T-helper 2 cell treated with Interferon-gamma antibody and Interleukin-4, amounts not matched to agents 100 ng/mL and 5 ng/mL, for 36 hours (primary cell): ENCODE results near the gene CDR2. TPM values are rescaled to one million over a fixed set of nuclear protein-coding genes. Genes with fewer than 3 reads are reported as not detected.
"Not testable (repeated sequence)": the region's sequence is repeated elsewhere in the genome, so short reads cannot be mapped to it uniquely, and the experiment has no call there.

Source experiments
- intact Hi-C: fragments of 100-400 bp; cut with micrococcal nuclease; formaldehyde crosslinking; loops from one replicate; pipeline ENCODE4 v1.15.1; 2023
- total RNA-seq: library from RNA; stranded (reverse); gene quantifications from 2 replicates; pipeline ENCODE4 v1.2.3, GENCODE V29; 2022

Gene CDR2
- total RNA-seq, 1 donor from 2014 or later = 45.9 TPM

DNA sequence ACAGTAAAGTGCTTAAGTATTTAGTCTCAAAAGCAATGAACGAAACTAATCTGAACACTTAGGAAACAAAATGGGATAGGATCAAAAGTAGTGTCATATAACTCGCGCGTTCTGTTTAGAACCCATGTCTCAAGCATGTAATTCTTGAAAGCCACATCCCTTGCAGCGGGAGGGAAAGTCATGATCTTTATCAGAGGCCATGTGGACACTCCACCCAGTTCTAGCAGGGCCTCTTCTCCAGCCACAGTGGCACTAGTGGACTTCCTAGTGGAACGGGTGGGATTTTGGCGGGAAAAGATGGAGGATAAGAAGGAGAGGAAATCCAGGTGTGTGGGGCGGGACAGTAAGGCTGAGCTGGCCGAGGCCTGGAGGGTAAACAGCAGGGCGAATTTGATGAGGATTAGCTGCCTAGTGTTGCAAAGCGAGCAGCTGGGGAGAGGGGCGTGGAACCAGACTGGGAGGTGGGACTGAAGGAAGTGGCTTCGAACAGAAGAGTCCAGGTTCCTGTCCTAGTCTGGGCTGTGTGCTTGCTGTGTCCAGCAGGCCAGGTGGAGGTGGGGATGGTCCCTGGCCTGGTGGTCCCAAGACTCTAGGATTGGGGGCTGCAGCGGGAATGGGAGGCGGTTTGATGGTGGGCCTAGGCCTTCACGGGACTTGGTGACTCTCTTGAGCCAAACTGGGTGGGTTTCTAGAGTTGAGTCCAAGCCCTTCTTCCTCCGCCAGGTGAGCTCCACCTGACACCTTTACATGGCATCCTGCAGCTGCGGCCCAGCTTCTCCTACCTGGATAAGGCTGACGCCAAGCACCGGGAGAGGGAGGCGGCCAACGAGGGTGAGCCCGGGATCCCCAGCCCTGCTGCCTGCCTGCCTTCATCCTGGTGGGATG, 61.3 kb downstream of the CDR2 start:
- intact Hi-C loops = loop anchor here (10.0 kb wide), 1 partner anchor 1138 kb away; no protein-coding TSS in a partner anchor

GRCh38 chr16:22311520-22311919, 62.9 kb downstream of the CDR2 start:
- intact Hi-C loops = loop anchor here (10.0 kb wide), 1 partner anchor 1137 kb away; no protein-coding TSS in a partner anchor

DNA sequence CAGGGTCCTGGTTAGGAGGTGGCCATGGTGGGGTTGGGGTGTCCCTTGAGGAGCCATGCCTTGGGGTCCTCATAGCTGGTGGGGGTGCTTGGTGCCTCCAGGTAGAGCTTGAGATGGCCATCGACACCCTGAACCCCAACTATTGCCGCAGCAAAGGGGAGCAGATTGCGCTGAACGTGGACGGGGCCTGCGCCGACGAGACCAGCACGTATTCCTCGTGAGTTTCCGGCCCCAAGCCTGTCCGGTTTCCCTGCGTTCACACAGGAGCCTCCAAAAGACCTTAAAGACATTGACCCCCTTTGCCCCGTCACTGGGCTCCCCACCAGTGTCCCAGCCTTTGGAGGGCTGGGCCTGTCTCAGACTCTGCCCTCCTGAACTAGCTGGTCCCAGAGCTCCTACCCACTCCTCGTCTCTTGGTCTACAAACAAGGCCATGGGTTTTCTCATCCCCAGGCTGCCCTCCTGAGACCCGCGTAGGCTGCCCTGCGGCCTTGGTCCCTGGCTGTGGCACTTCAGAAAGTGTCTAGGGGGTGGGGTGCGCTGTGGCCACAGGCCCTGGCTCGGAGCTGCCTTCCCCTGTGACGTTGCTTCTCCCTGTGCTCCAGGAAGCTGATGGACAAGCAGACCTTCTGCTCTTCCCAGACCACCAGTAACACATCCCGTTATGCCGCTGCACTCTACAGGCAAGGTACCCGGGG, 65.4 kb downstream of the CDR2 start:
- intact Hi-C loops = no loop called here

DNA sequence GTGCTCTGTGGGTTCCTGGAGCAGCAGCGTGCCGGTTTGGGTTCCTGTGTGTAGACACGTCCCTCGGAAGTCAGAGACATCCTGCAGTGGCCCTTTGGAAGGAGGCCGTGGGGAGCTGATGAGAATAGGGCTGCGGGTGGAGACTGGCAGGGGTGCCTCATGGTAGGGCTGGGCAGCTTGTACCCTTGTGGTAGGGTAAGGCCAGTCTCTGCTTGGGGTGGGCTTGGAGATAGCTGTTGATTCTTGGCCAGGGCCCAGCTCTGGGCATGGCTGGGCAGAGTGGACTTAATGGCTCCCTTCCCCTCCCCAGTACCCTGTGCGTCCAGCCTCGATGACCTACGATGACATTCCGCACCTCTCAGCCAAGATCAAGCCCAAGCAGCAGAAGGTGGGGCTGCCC, 66.6 kb downstream of the CDR2 start:
- intact Hi-C loops = no loop called here

GRCh38 chr16:22306788-22307187, 67.6 kb downstream of the CDR2 start:
- intact Hi-C loops = no loop called here

DNA sequence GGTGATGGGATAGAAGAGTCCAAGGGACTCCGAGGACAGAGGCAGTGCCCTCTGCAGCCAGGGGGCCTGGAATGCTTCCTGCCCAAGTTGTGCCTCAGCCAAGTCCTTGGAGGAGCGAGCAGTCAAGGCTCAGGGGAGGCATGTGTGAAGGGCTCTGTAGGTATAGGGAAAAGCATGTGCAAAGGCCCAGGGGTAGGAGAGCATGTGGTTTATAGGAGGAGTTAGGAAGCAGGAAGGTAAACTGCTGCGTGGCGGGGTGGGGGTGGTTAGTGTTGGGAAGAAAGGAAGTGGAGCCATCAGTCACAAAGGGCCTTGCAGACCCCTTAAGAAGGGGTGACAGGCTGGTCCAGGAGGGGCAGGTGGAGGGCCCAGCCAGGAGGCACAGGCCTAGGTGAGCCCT, 70.0 kb downstream of the CDR2 start:
- intact Hi-C loops = no loop called here

GRCh38 chr16:22302776-22303363, 71.5 kb downstream of the CDR2 start:
- intact Hi-C loops = no loop called here

GRCh38 chr16:22301423-22301822, 73.0 kb downstream of the CDR2 start:
- intact Hi-C loops = not testable (repeated sequence)

GRCh38 chr16:22300427-22301071, 73.9 kb downstream of the CDR2 start:
- intact Hi-C loops = no loop called here

DNA sequence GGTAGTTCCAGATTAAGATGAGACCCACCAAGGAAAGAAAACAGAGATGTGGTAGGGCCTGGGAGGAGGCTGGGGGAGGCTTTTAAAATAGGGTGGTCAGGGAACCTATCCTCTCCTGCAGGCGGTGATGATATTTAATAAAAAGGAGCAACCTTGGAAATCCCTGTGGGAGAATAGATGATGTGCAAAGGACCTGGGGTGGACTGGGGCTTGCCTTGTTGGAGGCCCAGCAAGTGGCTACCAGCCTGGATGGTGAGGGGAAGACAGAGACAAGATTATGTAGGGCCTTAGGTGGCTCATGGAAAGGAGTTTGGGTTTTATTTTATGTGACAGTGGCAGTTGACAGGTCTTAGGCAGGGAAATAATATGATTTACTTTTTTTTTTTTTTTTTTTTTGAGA, 75.4 kb downstream of the CDR2 start:
- intact Hi-C loops = loop anchor here (5.0 kb wide), 2 partner anchors 347 to 652 kb away; partner anchors contain the start of gene UQCRC2

DNA sequence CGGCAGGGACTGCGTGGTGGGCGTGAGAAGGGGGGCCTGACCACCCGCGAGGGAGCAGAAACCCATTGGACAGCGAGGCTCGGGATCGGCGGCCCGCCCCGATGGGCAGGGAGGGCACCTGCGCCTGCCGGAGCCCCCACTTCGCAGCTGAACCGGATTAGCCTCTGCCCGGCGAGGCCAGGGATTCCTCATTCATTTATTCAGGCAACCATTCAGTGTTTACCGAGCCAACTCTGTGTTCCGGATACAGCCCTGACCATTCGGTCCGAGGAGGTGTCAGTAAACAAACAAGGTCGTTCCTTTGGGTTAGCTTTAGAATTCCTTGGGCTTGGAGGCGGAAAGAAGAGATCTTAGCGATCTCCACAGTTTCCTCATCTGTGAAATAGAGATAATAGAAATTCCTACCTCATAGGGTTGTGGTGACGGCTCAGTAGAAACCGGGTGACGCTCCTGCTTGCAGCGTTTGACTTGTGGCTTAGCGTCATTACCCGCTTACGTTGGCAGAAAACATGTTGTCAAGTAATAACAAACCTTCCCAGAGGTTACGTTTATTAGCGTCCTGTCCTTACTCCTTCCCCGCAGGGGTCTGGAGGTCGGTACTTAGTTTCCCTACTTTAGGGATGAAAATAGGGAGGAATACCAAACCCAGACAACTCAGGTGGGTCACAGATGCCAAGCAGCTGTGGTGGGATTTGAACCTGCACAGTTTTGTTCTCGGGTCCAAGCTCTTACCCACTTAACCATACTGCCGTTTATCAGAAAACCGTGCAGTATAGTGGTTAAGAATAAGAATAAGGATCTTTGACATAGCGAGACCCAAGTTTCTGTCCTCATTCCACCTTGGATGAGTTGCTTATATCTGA, 76.3 kb downstream of the CDR2 start:
- intact Hi-C loops = loop anchor here (1.0 to 5.0 kb wide), 8 partner anchors 57 to 651 kb away; partner anchors contain the start of genes CDR2, EEF2K, PDZD9 and UQCRC2

DNA sequence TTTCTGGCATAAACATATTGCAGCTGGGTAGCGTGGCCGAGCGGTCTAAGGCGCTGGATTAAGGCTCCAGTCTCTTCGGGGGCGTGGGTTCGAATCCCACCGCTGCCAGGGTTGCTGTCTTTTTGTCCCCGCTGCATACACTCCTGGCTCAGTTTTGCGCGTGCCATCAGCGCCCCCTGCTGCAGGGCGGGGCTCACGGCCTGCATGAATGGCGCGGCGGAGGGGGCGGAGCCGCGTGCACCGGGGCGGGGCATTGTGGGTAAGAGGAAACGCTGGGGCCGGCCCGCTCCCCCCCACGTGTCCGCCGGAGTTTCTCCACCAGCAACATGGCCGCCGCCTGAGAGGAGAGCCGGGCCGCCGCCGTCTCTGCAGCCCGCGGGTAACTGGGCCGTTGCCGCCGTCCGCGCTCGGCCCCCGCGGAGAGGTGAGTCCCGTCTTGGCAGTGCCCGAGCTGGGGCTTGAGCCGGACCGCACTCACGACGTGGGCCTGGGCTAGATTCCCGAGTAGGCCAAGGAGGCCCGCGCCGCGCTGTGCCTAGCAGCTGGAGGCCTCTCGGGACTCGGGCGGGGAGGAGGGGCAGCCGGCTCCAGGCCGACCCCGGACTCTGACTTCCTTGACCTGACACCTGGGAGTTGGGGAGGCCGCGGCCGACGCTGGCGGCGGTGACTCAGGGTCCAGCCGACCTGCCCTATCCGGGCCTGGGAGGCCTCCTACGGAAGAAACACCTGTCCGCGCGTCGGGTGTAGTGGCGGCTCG, 77.1 kb downstream of the CDR2 start, which contains the start of gene POLR3E:
Gene POLR3E (plus strand): TSS at position 296 of the 757 bp plus-strand sequence. CDS start 5,560 bp downstream, outside the sequence.
- intact Hi-C loops = loop anchor here (1.0 to 5.0 kb wide), 8 partner anchors 56 to 650 kb away; partner anchors contain the start of genes CDR2, EEF2K, PDZD9 and UQCRC2

GRCh38 chr16:22296225-22297113, 78.0 kb downstream of the CDR2 start:
- intact Hi-C loops = loop anchor here (1.0 to 5.0 kb wide), 8 partner anchors 55 to 649 kb away; partner anchors contain the start of genes CDR2, EEF2K, PDZD9 and UQCRC2

Other genes starting within 250 kb of the CDR2 start
- gene SDR42E2, start 212.1 kb downstream of the CDR2 start, total RNA-seq = 0.07 TPM in 1 of 2 replicates, not detected in the other
- 30.7 and 31.2 TPM in 2 replicates for gene EEF2K, start 168.3 kb downstream of the CDR2 start, total RNA-seq
- gene POLR3E, start 77.2 kb downstream of the CDR2 start, total RNA-seq = 63.1 and 68.0 TPM in 2 replicates
- 345 and 347 TPM in 2 replicates for gene NPIPB5, start 136.3 kb upstream of the CDR2 start, total RNA-seq